Heart right ventricle (tissue), 16 donors: Measurements from ENCODE around the gene RAP1B. TPM values are rescaled to one million over a fixed set of nuclear protein-coding genes. Genes with fewer than 3 reads are reported as not detected.

Source experiments
- ATAC-seq, 8 donors: fragments of 200-7000 bp; cut with Tn5 transposase; one replicate each; pipeline ENCODE4 v1.9.1; 2020; ENCODE audit warnings: mild to moderate bottlenecking in 8 of 8, moderate library complexity in 8 of 8, moderate number of reproducible peaks in 1 of 8
- DNase-seq, 2 donors: peaks; one replicate each; pipeline ENCODE4 v3.0.0-alpha.2; 2020
- H3K27ac ChIP-seq, 10 donors: fragments of 200-600 bp; sonication (generic) in 2 of 10; one replicate each; pipeline versions ENCODE4 v1.5.0 to v1.8.0; 2020 to 2022; ENCODE audit warnings: mild to moderate bottlenecking in 3 of 10
- H3K27me3 ChIP-seq, 7 donors: fragments of 200-600 bp; one replicate each; pipeline ENCODE4 v1.8.0; 2021 to 2022; ENCODE audit warnings: mild to moderate bottlenecking in 2 of 7
- H3K36me3 ChIP-seq, 9 donors: fragments of 200-600 bp; sonication (generic) in 1 of 9; one replicate each; pipeline versions ENCODE4 v1.5.0 to v1.8.0; 2020 to 2022; ENCODE audit warnings: mild to moderate bottlenecking in 2 of 9
- H3K4me1 ChIP-seq, 9 donors: fragments of 200-600 bp; sonication (generic) in 1 of 9; one replicate each; pipeline versions ENCODE4 v1.5.0 to v1.8.0; 2020 to 2022; ENCODE audit warnings: mild to moderate bottlenecking in 4 of 9
- H3K4me3 ChIP-seq, 10 donors: fragments of 200-600 bp; sonication (generic) in 2 of 10; one replicate each; pipeline versions ENCODE4 v1.5.0 to v1.8.0; 2020 to 2022; ENCODE audit warnings: mild to moderate bottlenecking in 7 of 10, moderate library complexity in 2 of 10
- H3K9me3 ChIP-seq, 11 donors: fragments of 200-600 bp in 10 of 11; sonication (generic) in 2 of 11; one replicate each; pipeline versions ENCODE4 v1.5.0 to v1.8.0; 2013 to 2022; ENCODE audit warnings: mild to moderate bottlenecking in 2 of 11, control low read depth in 1 of 11, moderate library complexity in 1 of 11
- CTCF ChIP-seq, 9 donors: fragments of 200-600 bp; sonication (generic) in 2 of 9; IDR thresholded peaks; one replicate each; pipeline versions ENCODE4 v1.5.0 to v1.8.0; 2021 to 2022; ENCODE audit warnings: antibody characterized with exemption in 9 of 9, mild to moderate bottlenecking in 5 of 9, moderate library complexity in 1 of 9
- WGBS, 2 donors: extraction: QIAGEN DNeasy Blood & Tissue Kit; methylation state at CpG; one replicate each; pipeline ENCODE4 v1.1.7; 2013; ENCODE audit warnings: inconsistent platforms in 1 of 2; 5-methylcytosine and 5-hydroxymethylcytosine counted together
- intact Hi-C, 10 donors: fragments of 100-400 bp; cut with DNase I; formaldehyde crosslinking; loops; one replicate each; pipeline versions ENCODE4 v1.11.1 to v1.14.2; 2022
- polyA plus RNA-seq, 2 donors: library from polyadenylated mRNA; stranded (reverse); fragments of 200-250 nt; gene quantifications; one replicate each; pipeline ENCODE4 v1.2.3, GENCODE V29; 2013
- total RNA-seq, 10 donors: library from RNA; stranded (reverse); fragmentation: NEBNext Ultra II Directional in 3 of 10; extraction: Animal tissue kit (Norgen Biotek cat#: 25700) in 3 of 10; gene quantifications; one replicate each; pipeline versions ENCODE4 v1.2.1 to v1.2.4, GENCODE V29; 2021 to 2023
- donor health status: Arrhythmogenic right ventricular cardiomyopathy.
- donor health status: ischemic (EF 13 %, LVEDD 7.1; RV severe dilation, severe dysfunction).
- donor health status: healthy with polysubstance abuse.
- donor health status: DM: no; HTN: yes; CAD: no.
- donor health status: DM: no; HTN: no; CAD: no.
- donor health status: ischemic (EF 25% LVEDD 6.9; RV normal size, moderate dysfunction).
- donor health status: ischemic (EF 25% LVEDD 5.7; RV mildly dilated, moderate dysfunction).
- donor health status: healthy.
- donor health status: DM: yes; HTN: yes; CAD: no.
- donor health status: Ischemic cardiomyopathy.
- donor health status: ischemic (EF 35%, LVEDD 5.7; RV mildly dilated, moderate dysfunction).
- donor health status: nonischemic (EF 11% LVEDD 7.7; RV severe dilation, severe dysfunction).
- donor health status: DM: yes; HTN: yes; CAD: no.
- donor health status: PGD.
- donor health status: ischemic (EF 29% LVEDD 5.4; RV normal size, mild dysfunction).
- donor health status: nonischemic (EF 23%, LVEDD 6.1; RV moderate dilation, normal function).

The RAP1B gene
- total and polyA plus RNA-seq, 12 donors: 38.1 to 81.2 (median 43.2) TPM

DNA sequence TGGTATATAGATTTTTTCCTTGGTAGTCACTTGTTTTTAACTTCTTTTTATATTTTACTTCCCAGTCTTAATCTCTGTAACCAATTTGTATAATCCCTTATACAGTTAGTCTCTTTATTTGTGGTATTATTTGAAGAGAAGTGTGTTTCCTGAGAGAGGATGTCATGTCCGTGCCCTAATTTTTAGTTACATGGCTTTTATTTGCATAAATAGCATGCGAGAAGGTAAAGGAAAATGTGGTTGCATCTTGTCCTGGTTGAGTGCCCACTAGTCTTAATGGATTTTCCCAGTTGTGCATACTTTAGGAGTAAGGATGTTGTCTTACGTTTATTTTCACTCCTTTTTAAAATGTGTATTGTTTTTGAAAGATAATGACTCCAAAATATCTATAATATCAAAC lies 27.5 kb downstream of the RAP1B start:
- 69 to 71% methylated on average over 3 of the region's 3 CpGs for WGBS, 2 donors
- ATAC-seq: no peak
- Histone ChIP-seq H3K27ac (no peak overlapping the region), H3K27me3 (no peaks in the 10 kb centered on the region), H3K4me3 (no peak overlapping the region), H3K4me1 (peaks cover 0 to 92% (median 58%) of the 10 kb centered on the region in 9 donors), H3K36me3 (peaks cover 0 to 20% (median 0%) of the 10 kb centered on the region in 9 donors), H3K9me3 (no peaks in the 10 kb centered on the region)
- DNase-seq: no peak
- intact Hi-C loops: no loop called here
- TF ChIP-seq CTCF (IDR thresholded peaks at IDR 0.05): no peak

DNA sequence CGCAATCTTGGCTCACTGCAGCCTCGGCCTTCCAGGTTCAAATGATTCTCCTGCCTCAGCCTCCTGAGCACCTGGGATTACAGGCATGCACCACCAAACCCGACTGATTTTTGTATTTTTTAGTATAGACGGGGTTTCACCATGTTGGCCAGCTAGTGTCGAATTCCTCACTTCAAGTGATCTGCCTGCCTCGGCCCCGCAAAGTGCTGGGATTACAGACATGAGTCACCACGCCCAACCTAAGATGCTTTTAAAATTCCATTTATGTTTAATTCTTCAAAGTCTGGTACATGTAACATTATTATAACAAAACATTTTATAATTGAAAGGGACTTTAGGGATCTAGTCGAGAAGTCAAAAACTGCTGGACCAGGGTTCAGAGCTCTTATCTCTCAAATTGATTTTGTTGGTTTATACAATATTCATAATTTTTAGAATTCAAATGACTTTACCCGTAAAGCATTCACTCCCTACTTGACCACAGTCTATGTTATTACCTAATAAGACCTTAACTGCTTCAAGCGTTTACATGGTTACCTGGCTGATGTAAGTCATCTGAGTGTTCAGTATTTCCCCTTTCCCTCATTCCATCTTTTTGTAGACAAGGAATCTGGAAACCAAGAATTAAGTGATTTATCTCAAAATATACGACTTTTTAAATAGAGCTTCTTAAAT lies 28.2 kb downstream of the RAP1B start:
- no peak for ATAC-seq
- Histone ChIP-seq H3K27me3 (no peaks in the 10 kb centered on the region), H3K4me3 (no peak overlapping the region), H3K4me1 (peaks cover 0 to 92% (median 52%) of the 10 kb centered on the region in 9 donors), H3K36me3 (peaks cover 0 to 20% (median 0%) of the 10 kb centered on the region in 9 donors), H3K27ac (no peak overlapping the region), H3K9me3 (no peaks in the 10 kb centered on the region)
- WGBS, 2 donors: 88 to 92% methylated on average over 12 of the region's 12 CpGs
- intact Hi-C loops: no loop called here
- no peak for DNase-seq
- no peak for TF ChIP-seq CTCF (IDR thresholded peaks at IDR 0.05)

- Histone ChIP-seq H3K27me3 (no peaks in the 10 kb centered on the region), H3K4me1 (peaks cover 0 to 88% (median 46%) of the 10 kb centered on the region in 9 donors), H3K36me3 (peaks cover 0 to 20% (median 0%) of the 10 kb centered on the region in 9 donors), H3K27ac (no peak overlapping the region), H3K4me3 (no peak overlapping the region), H3K9me3 (no peaks in the 10 kb centered on the region)
- intact Hi-C loops: no loop called here
- 90 to 97% methylated on average over 1 of the region's 1 CpG for WGBS, 2 donors
- TF ChIP-seq CTCF (IDR thresholded peaks at IDR 0.05): no peak
- ATAC-seq (no peak), DNase-seq (no peak)
Measured at GRCh38 chr12:68639396-68639767, 28.7 kb downstream of the RAP1B start.

GRCh38 chr12:68641138-68641537 lies 30.4 kb downstream of the RAP1B start:
- no peak overlapping the region for H3K4me3 ChIP-seq
- H3K27me3 ChIP-seq: no peaks in the 10 kb centered on the region
- H3K36me3 ChIP-seq: peaks cover 0 to 11% (median 0%) of the 10 kb centered on the region in 9 donors
- TF ChIP-seq CTCF (IDR thresholded peaks at IDR 0.05): no peak
- 57 to 61% methylated on average over 5 of the region's 5 CpGs for WGBS, 2 donors
- no peak overlapping the region for H3K27ac ChIP-seq
- H3K4me1 ChIP-seq: peaks cover 0 to 79% (median 36%) of the 10 kb centered on the region in 9 donors
- intact Hi-C loops: no loop called here
- DNase-seq: no peak
- ATAC-seq: no peak
- no peaks in the 10 kb centered on the region for H3K9me3 ChIP-seq
